CD14-positive monocyte (primary cell): ENCODE data around the gene FARP2. TPM values are rescaled to one million over a fixed set of nuclear protein-coding genes. Genes with fewer than 3 reads are reported as not detected.

Experiments
- DNase-seq, 3 donors: peaks; one replicate each; pipeline ENCODE4 v3.0.0-alpha.2; 2011 to 2022
- H2AFZ ChIP-seq: 2 replicates; pipeline ENCODE4 v1.6.0; 2012; ENCODE audit warnings: mild to moderate bottlenecking, low read depth, low read length, inconsistent platforms; ENCODE audit not compliant: insufficient read depth, poor library complexity, severe bottlenecking
- H3K27ac ChIP-seq, 2 donors: 1 replicate in 1 of 2; 2 replicates in 1 of 2; pipeline ENCODE4 v1.5.1; 2012 to 2013; ENCODE audit warnings: low read length in 2 of 2, control low read depth in 1 of 2, inconsistent platforms in 1 of 2, low read depth in 1 of 2, mild to moderate bottlenecking in 1 of 2
- H3K27me3 ChIP-seq, 2 donors: one replicate each; pipeline versions ENCODE4 v1.6.0 to v1.6.1; 2011 to 2013; ENCODE audit warnings: low read length in 2 of 2; ENCODE audit not compliant: control insufficient read depth in 2 of 2, insufficient read depth in 2 of 2
- H3K36me3 ChIP-seq, 2 donors: replicated peaks in 1 of 2; 1 replicate in 1 of 2; 2 replicates in 1 of 2; pipeline versions ENCODE4 v1.5.1 to v1.6.1; 2012 to 2013; ENCODE audit warnings: low read length in 2 of 2, control low read depth in 1 of 2, inconsistent platforms in 1 of 2, mild to moderate bottlenecking in 1 of 2; ENCODE audit not compliant: insufficient read depth in 2 of 2, control insufficient read depth in 1 of 2
- H3K4me1 ChIP-seq, 2 donors: 1 replicate in 1 of 2; 2 replicates in 1 of 2; pipeline versions ENCODE4 v1.5.1 to v1.6.1; 2012 to 2013; ENCODE audit warnings: low read length in 2 of 2, control low read depth in 1 of 2, inconsistent platforms in 1 of 2, mild to moderate bottlenecking in 1 of 2, moderate library complexity in 1 of 2; ENCODE audit not compliant: insufficient read depth in 2 of 2, control insufficient read depth in 1 of 2
- H3K4me2 ChIP-seq: replicated peaks from 2 replicates; pipeline ENCODE3; 2012; ENCODE audit warnings: low read length, moderate library complexity, mild to moderate bottlenecking; ENCODE audit not compliant: poor library complexity, severe bottlenecking; ENCODE audit errors: extremely low read depth
- H3K4me3 ChIP-seq, 3 experiments: fragments of 200-600 bp in 1 of 3; sonication (generic) in 1 of 3; replicated peaks in 1 of 3; 1 replicate in 2 of 3; 2 replicates in 1 of 3; pipeline ENCODE4 v1.5.1; 2011 to 2013; ENCODE audit warnings: low read length in 3 of 3, mild to moderate bottlenecking in 3 of 3, control low read depth in 2 of 3, low read depth in 2 of 3, inconsistent platforms in 1 of 3, moderate library complexity in 1 of 3
- H3K79me2 ChIP-seq: 2 replicates; pipeline ENCODE4 v1.6.0; 2012; ENCODE audit warnings: mild to moderate bottlenecking, control low read depth, inconsistent platforms, low read length, moderate library complexity; ENCODE audit not compliant: insufficient read depth
- H3K9ac ChIP-seq: 2 replicates; pipeline ENCODE4 v1.6.0; 2017; ENCODE audit warnings: low read length, mild to moderate bottlenecking; ENCODE audit not compliant: insufficient read depth, poor library complexity, severe bottlenecking
- H3K9me3 ChIP-seq, 2 donors: replicated peaks in 1 of 2; 1 replicate in 1 of 2; 2 replicates in 1 of 2; pipeline versions ENCODE4 v1.5.1 to v1.6.1; 2012 to 2013; ENCODE audit warnings: low read length in 2 of 2, control low read depth in 1 of 2; ENCODE audit not compliant: control insufficient read depth in 1 of 2, insufficient read depth in 1 of 2
- H4K20me1 ChIP-seq: 2 replicates; pipeline ENCODE4 v1.6.0; 2012; ENCODE audit warnings: mild to moderate bottlenecking, low read length, control low read depth, moderate library complexity; ENCODE audit not compliant: insufficient read depth
- H3K27ac Mint-ChIP-seq, 7 donors: one replicate each; pipeline ENCODE4 v1.8.0; 2020; ENCODE audit warnings: mild to moderate bottlenecking in 7 of 7, mixed read lengths in 7 of 7, moderate library complexity in 6 of 7, inconsistent platforms in 2 of 7
- H3K27me3 Mint-ChIP-seq, 3 donors: one replicate each; pipeline ENCODE4 v1.8.0; 2021 to 2022; ENCODE audit warnings: low read depth in 3 of 3, mild to moderate bottlenecking in 3 of 3, mixed read lengths in 3 of 3, moderate library complexity in 3 of 3, inconsistent platforms in 1 of 3
- H3K36me3 Mint-ChIP-seq, 2 donors: one replicate each; pipeline ENCODE4 v1.8.0; 2020; ENCODE audit warnings: mixed read lengths in 2 of 2, inconsistent platforms in 1 of 2, mild to moderate bottlenecking in 1 of 2
- H3K4me1 Mint-ChIP-seq: one replicate; pipeline ENCODE4 v1.8.0; 2020; ENCODE audit warnings: mild to moderate bottlenecking, mixed read lengths
- H3K4me3 Mint-ChIP-seq, 2 donors: one replicate each; pipeline ENCODE4 v1.8.0; 2020; ENCODE audit warnings: mild to moderate bottlenecking in 2 of 2, mixed read lengths in 2 of 2, moderate library complexity in 1 of 2
- H3K9me3 Mint-ChIP-seq, 7 donors: one replicate each; pipeline ENCODE4 v1.8.0; 2020 to 2022; ENCODE audit warnings: mixed read lengths in 7 of 7, mild to moderate bottlenecking in 6 of 7, moderate library complexity in 6 of 7, inconsistent platforms in 2 of 7
- WGBS: methylation state at CpG from one replicate; pipeline ENCODE4 v1.1.5; 2013; ENCODE audit warnings: missing lambda C conversion rate; ENCODE audit not compliant: insufficient coverage; 5-methylcytosine and 5-hydroxymethylcytosine counted together
- intact Hi-C, 2 donors: fragments of 100-400 bp; cut with micrococcal nuclease; formaldehyde crosslinking; loops; one replicate each; pipeline versions ENCODE4 v1.15.0 to v1.15.1; 2023
- polyA plus RNA-seq, 3 donors: library from polyadenylated mRNA; depleted of rRNA in 1 of 3; unstranded in 2 of 3; stranded (reverse) in 1 of 3; fragments of 300-500 nt in 2 of 3; fragments of >200 nt in 1 of 3; fragmentation: Illumina TruSeq in 2 of 3; gene quantifications; 1 replicate in 2 of 3; 2 replicates in 1 of 3; pipeline ENCODE4 v1.2.3, GENCODE V29; 2012 to 2021
- TF ChIP-seq, protein P1 (sequence below): fragments of 200-600 bp; IDR thresholded peaks from one replicate; pipeline ENCODE4 v1.8.0; 2022; ENCODE audit warnings: antibody characterized with exemption, mild to moderate bottlenecking

Gene FARP2
- polyA plus RNA-seq, 3 donors, result 6.7 to 8.5 (median 7.3) TPM

GRCh38 chr2:241478166-241478565, 122.1 kb downstream of the FARP2 start:
- Mint-ChIP-seq H3K27ac (no peak overlapping the region), H3K4me1 (no peaks in the 10 kb centered on the region), H3K4me3 (no peak overlapping the region), H3K36me3 (no peaks in the 10 kb centered on the region), H3K9me3 (peaks cover 0 to 2% (median 0%) of the 10 kb centered on the region in 7 donors), H3K27me3 (peaks cover 8 to 47% (median 16%) of the 10 kb centered on the region in 3 donors)
- no peaks in the 10 kb centered on the region for H4K20me1 ChIP-seq
- H3K27me3 ChIP-seq, result peaks cover 4 to 7% of the 10 kb centered on the region in 2 donors
- no peak overlapping the region for H2AFZ ChIP-seq
- no peaks in the 10 kb centered on the region for H3K9me3 ChIP-seq
- no peak overlapping the region for H3K9ac ChIP-seq
- no peak for DNase-seq
- H3K4me1 ChIP-seq, result no peaks in the 10 kb centered on the region
- no peaks in the 10 kb centered on the region for H3K79me2 ChIP-seq
- TF ChIP-seq, protein P1, sequence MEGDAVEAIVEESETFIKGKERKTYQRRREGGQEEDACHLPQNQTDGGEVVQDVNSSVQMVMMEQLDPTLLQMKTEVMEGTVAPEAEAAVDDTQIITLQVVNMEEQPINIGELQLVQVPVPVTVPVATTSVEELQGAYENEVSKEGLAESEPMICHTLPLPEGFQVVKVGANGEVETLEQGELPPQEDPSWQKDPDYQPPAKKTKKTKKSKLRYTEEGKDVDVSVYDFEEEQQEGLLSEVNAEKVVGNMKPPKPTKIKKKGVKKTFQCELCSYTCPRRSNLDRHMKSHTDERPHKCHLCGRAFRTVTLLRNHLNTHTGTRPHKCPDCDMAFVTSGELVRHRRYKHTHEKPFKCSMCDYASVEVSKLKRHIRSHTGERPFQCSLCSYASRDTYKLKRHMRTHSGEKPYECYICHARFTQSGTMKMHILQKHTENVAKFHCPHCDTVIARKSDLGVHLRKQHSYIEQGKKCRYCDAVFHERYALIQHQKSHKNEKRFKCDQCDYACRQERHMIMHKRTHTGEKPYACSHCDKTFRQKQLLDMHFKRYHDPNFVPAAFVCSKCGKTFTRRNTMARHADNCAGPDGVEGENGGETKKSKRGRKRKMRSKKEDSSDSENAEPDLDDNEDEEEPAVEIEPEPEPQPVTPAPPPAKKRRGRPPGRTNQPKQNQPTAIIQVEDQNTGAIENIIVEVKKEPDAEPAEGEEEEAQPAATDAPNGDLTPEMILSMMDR, result no peak
- H3K4me3 ChIP-seq, result no peak overlapping the region
- intact Hi-C loops, result no loop called here
- no peak overlapping the region for H3K27ac ChIP-seq
- no peak overlapping the region for H3K4me2 ChIP-seq
- 100% methylated on average over 7 of the region's 8 CpGs for WGBS
- H3K36me3 ChIP-seq, result no peaks in the 10 kb centered on the region

DNA sequence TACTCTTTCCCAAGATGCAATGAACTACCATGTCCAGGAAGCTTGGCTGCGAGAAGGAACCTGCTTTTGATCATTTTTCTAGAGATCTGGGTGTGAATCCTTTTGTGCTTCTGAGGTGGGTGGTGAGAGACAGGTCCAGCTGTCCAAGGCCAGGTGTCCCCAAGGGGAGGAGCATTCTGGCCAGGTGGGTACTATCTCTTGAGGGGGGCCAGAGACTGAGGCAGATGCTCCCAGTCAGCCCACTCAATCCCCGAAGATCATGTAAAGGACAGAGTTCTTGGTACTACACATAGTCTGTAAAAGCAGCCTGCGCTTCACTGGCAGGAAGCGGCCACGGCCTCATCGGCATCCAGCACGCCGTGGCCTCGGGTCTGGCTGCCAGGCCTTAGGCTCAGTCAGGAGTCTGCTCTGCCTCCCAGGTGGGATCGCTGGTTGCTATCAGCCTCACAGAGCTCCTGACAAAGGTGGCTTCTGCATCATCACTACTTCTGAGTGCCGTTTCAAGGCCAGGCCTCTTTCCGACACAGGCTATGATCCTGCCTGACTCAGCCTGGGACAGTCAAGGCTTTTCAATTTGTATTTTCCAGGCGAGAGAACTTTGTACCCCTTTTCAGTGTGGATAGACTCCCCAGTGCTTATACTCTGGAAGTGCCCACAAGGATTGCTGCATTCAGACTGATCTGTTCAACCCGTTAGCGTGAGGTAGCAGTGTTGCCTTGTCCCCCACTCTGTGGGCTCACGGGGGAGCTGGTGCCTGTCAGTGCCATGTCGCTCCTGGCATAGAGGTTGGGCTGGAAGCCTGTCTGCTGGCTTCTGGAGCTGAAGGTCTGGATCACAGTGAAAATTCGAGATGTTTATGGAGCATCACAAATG, 123.2 kb downstream of the FARP2 start:
- no peaks in the 10 kb centered on the region for H3K79me2 ChIP-seq
- H3K9me3 ChIP-seq, result no peaks in the 10 kb centered on the region
- TF ChIP-seq, protein P1, result no peak
- H2AFZ ChIP-seq, result no peak overlapping the region
- DNase-seq, result no peak
- H3K9ac ChIP-seq, result no peak overlapping the region
- Mint-ChIP-seq H3K27ac (no peak overlapping the region), H3K4me1 (no peaks in the 10 kb centered on the region), H3K4me3 (no peak overlapping the region), H3K27me3 (peaks cover 9 to 47% (median 12%) of the 10 kb centered on the region in 3 donors), H3K36me3 (no peaks in the 10 kb centered on the region), H3K9me3 (no peaks in the 10 kb centered on the region)
- H3K36me3 ChIP-seq, result no peaks in the 10 kb centered on the region
- peaks cover 0 to 3% of the 10 kb centered on the region in 2 donors for H3K27me3 ChIP-seq
- WGBS, result 92% methylated on average over 16 of the region's 18 CpGs
- no peak overlapping the region for H3K27ac ChIP-seq
- intact Hi-C loops, result no loop called here
- no peaks in the 10 kb centered on the region for H3K4me1 ChIP-seq
- H4K20me1 ChIP-seq, result no peaks in the 10 kb centered on the region
- H3K4me3 ChIP-seq, result no peak overlapping the region
- H3K4me2 ChIP-seq, result no peak overlapping the region
